CD14-positive monocyte (primary cell): ENCODE data around the gene VSIR. TPM values are rescaled to one million over a fixed set of nuclear protein-coding genes. Genes with fewer than 3 reads are reported as not detected.

Experiments used
- DNase-seq, 3 donors: peaks; one replicate each; pipeline ENCODE4 v3.0.0-alpha.2; 2011 to 2022
- H2AFZ ChIP-seq: 2 replicates; pipeline ENCODE4 v1.6.0; 2012; ENCODE audit warnings: mild to moderate bottlenecking, low read depth, low read length, inconsistent platforms; ENCODE audit not compliant: insufficient read depth, poor library complexity, severe bottlenecking
- H3K27ac ChIP-seq, 2 donors: 1 replicate in 1 of 2; 2 replicates in 1 of 2; pipeline ENCODE4 v1.5.1; 2012 to 2013; ENCODE audit warnings: low read length in 2 of 2, control low read depth in 1 of 2, inconsistent platforms in 1 of 2, low read depth in 1 of 2, mild to moderate bottlenecking in 1 of 2
- H3K27me3 ChIP-seq, 2 donors: one replicate each; pipeline versions ENCODE4 v1.6.0 to v1.6.1; 2011 to 2013; ENCODE audit warnings: low read length in 2 of 2; ENCODE audit not compliant: control insufficient read depth in 2 of 2, insufficient read depth in 2 of 2
- H3K36me3 ChIP-seq, 2 donors: replicated peaks in 1 of 2; 1 replicate in 1 of 2; 2 replicates in 1 of 2; pipeline versions ENCODE4 v1.5.1 to v1.6.1; 2012 to 2013; ENCODE audit warnings: low read length in 2 of 2, control low read depth in 1 of 2, inconsistent platforms in 1 of 2, mild to moderate bottlenecking in 1 of 2; ENCODE audit not compliant: insufficient read depth in 2 of 2, control insufficient read depth in 1 of 2
- H3K4me1 ChIP-seq, 2 donors: 1 replicate in 1 of 2; 2 replicates in 1 of 2; pipeline versions ENCODE4 v1.5.1 to v1.6.1; 2012 to 2013; ENCODE audit warnings: low read length in 2 of 2, control low read depth in 1 of 2, inconsistent platforms in 1 of 2, mild to moderate bottlenecking in 1 of 2, moderate library complexity in 1 of 2; ENCODE audit not compliant: insufficient read depth in 2 of 2, control insufficient read depth in 1 of 2
- H3K4me2 ChIP-seq: replicated peaks from 2 replicates; pipeline ENCODE3; 2012; ENCODE audit warnings: low read length, moderate library complexity, mild to moderate bottlenecking; ENCODE audit not compliant: poor library complexity, severe bottlenecking; ENCODE audit errors: extremely low read depth
- H3K4me3 ChIP-seq, 3 experiments: fragments of 200-600 bp in 1 of 3; sonication (generic) in 1 of 3; replicated peaks in 1 of 3; 1 replicate in 2 of 3; 2 replicates in 1 of 3; pipeline ENCODE4 v1.5.1; 2011 to 2013; ENCODE audit warnings: low read length in 3 of 3, mild to moderate bottlenecking in 3 of 3, control low read depth in 2 of 3, low read depth in 2 of 3, inconsistent platforms in 1 of 3, moderate library complexity in 1 of 3
- H3K79me2 ChIP-seq: 2 replicates; pipeline ENCODE4 v1.6.0; 2012; ENCODE audit warnings: mild to moderate bottlenecking, control low read depth, inconsistent platforms, low read length, moderate library complexity; ENCODE audit not compliant: insufficient read depth
- H3K9ac ChIP-seq: 2 replicates; pipeline ENCODE4 v1.6.0; 2017; ENCODE audit warnings: low read length, mild to moderate bottlenecking; ENCODE audit not compliant: insufficient read depth, poor library complexity, severe bottlenecking
- H3K9me3 ChIP-seq, 2 donors: replicated peaks in 1 of 2; 1 replicate in 1 of 2; 2 replicates in 1 of 2; pipeline versions ENCODE4 v1.5.1 to v1.6.1; 2012 to 2013; ENCODE audit warnings: low read length in 2 of 2, control low read depth in 1 of 2; ENCODE audit not compliant: control insufficient read depth in 1 of 2, insufficient read depth in 1 of 2
- H4K20me1 ChIP-seq: 2 replicates; pipeline ENCODE4 v1.6.0; 2012; ENCODE audit warnings: mild to moderate bottlenecking, low read length, control low read depth, moderate library complexity; ENCODE audit not compliant: insufficient read depth
- H3K27ac Mint-ChIP-seq, 7 donors: one replicate each; pipeline ENCODE4 v1.8.0; 2020; ENCODE audit warnings: mild to moderate bottlenecking in 7 of 7, mixed read lengths in 7 of 7, moderate library complexity in 6 of 7, inconsistent platforms in 2 of 7
- H3K27me3 Mint-ChIP-seq, 3 donors: one replicate each; pipeline ENCODE4 v1.8.0; 2021 to 2022; ENCODE audit warnings: low read depth in 3 of 3, mild to moderate bottlenecking in 3 of 3, mixed read lengths in 3 of 3, moderate library complexity in 3 of 3, inconsistent platforms in 1 of 3
- H3K36me3 Mint-ChIP-seq, 2 donors: one replicate each; pipeline ENCODE4 v1.8.0; 2020; ENCODE audit warnings: mixed read lengths in 2 of 2, inconsistent platforms in 1 of 2, mild to moderate bottlenecking in 1 of 2
- H3K4me1 Mint-ChIP-seq: one replicate; pipeline ENCODE4 v1.8.0; 2020; ENCODE audit warnings: mild to moderate bottlenecking, mixed read lengths
- H3K4me3 Mint-ChIP-seq, 2 donors: one replicate each; pipeline ENCODE4 v1.8.0; 2020; ENCODE audit warnings: mild to moderate bottlenecking in 2 of 2, mixed read lengths in 2 of 2, moderate library complexity in 1 of 2
- H3K9me3 Mint-ChIP-seq, 7 donors: one replicate each; pipeline ENCODE4 v1.8.0; 2020 to 2022; ENCODE audit warnings: mixed read lengths in 7 of 7, mild to moderate bottlenecking in 6 of 7, moderate library complexity in 6 of 7, inconsistent platforms in 2 of 7
- WGBS: methylation state at CpG from one replicate; pipeline ENCODE4 v1.1.5; 2013; ENCODE audit warnings: missing lambda C conversion rate; ENCODE audit not compliant: insufficient coverage; 5-methylcytosine and 5-hydroxymethylcytosine counted together
- intact Hi-C, 2 donors: fragments of 100-400 bp; cut with micrococcal nuclease; formaldehyde crosslinking; loops; one replicate each; pipeline versions ENCODE4 v1.15.0 to v1.15.1; 2023
- polyA plus RNA-seq, 3 donors: library from polyadenylated mRNA; depleted of rRNA in 1 of 3; unstranded in 2 of 3; stranded (reverse) in 1 of 3; fragments of 300-500 nt in 2 of 3; fragments of >200 nt in 1 of 3; fragmentation: Illumina TruSeq in 2 of 3; gene quantifications; 1 replicate in 2 of 3; 2 replicates in 1 of 3; pipeline ENCODE4 v1.2.3, GENCODE V29; 2012 to 2021
- TF ChIP-seq, protein P1 (sequence below): fragments of 200-600 bp; IDR thresholded peaks from one replicate; pipeline ENCODE4 v1.8.0; 2022; ENCODE audit warnings: antibody characterized with exemption, mild to moderate bottlenecking

Gene VSIR
- polyA plus RNA-seq, 3 donors, result 635 to 1,133 (median 801) TPM

DNA sequence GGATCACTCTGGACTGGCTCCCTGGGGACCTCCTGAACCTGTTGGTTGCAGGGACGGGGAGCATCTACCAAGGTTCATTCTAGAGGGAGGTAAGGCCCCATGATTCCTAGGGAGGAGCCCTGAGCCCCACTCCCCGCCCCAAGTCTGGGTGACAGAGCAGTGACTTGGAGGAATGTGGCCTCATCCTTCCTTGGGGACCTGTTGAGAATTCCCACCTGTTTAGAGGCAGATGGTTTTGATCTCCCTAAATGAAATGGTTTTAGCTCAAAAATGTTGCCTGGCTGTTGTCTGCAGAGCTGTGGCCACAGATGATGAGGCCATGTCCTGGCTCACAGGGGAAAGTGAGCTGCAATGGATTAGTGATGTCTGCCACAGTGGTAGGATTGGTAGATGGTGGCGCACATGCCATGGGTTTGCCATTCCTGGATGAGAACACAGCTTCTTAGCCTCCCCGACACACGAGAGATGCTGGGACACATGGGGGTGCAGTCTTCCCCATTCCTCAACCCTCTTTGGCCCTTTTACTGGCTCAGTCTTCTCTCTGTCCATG lies 66.0 kb downstream of the VSIR start:
- H3K4me3 Mint-ChIP-seq, result no peak overlapping the region
- peak overlapping the region in 1 of 7 donors; percentile 42 for H3K27ac Mint-ChIP-seq
- Histone ChIP-seq H3K36me3 (no peaks in the 10 kb centered on the region), H3K9me3 (no peaks in the 10 kb centered on the region), H3K4me2 (no peak overlapping the region), H3K27ac (no peak overlapping the region), H2AFZ (no peak overlapping the region), H4K20me1 (no peaks in the 10 kb centered on the region), H3K27me3 (no peaks in the 10 kb centered on the region), H3K79me2 (no peaks in the 10 kb centered on the region), H3K4me3 (no peak overlapping the region), H3K4me1 (peaks cover 48 to 58% of the 10 kb centered on the region in 2 donors), H3K9ac (no peak overlapping the region)
- WGBS, result 100% methylated on average over 4 of the region's 5 CpGs
- intact Hi-C loops, result loop anchor here in 1 of 2 donors (5.0 kb wide), 1 partner anchor 315 kb away; no protein-coding TSS in a partner anchor
- no peak for DNase-seq
- H3K4me1 Mint-ChIP-seq, result peaks cover 60% of the 10 kb centered on the region
- peaks cover 0 to 1% (median 0%) of the 10 kb centered on the region in 3 donors for H3K27me3 Mint-ChIP-seq
- TF ChIP-seq, protein P1, sequence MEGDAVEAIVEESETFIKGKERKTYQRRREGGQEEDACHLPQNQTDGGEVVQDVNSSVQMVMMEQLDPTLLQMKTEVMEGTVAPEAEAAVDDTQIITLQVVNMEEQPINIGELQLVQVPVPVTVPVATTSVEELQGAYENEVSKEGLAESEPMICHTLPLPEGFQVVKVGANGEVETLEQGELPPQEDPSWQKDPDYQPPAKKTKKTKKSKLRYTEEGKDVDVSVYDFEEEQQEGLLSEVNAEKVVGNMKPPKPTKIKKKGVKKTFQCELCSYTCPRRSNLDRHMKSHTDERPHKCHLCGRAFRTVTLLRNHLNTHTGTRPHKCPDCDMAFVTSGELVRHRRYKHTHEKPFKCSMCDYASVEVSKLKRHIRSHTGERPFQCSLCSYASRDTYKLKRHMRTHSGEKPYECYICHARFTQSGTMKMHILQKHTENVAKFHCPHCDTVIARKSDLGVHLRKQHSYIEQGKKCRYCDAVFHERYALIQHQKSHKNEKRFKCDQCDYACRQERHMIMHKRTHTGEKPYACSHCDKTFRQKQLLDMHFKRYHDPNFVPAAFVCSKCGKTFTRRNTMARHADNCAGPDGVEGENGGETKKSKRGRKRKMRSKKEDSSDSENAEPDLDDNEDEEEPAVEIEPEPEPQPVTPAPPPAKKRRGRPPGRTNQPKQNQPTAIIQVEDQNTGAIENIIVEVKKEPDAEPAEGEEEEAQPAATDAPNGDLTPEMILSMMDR, result no peak
- peaks cover 16 to 23% of the 10 kb centered on the region in 2 donors for H3K36me3 Mint-ChIP-seq
- peaks cover 0 to 2% (median 0%) of the 10 kb centered on the region in 7 donors for H3K9me3 Mint-ChIP-seq

DNA sequence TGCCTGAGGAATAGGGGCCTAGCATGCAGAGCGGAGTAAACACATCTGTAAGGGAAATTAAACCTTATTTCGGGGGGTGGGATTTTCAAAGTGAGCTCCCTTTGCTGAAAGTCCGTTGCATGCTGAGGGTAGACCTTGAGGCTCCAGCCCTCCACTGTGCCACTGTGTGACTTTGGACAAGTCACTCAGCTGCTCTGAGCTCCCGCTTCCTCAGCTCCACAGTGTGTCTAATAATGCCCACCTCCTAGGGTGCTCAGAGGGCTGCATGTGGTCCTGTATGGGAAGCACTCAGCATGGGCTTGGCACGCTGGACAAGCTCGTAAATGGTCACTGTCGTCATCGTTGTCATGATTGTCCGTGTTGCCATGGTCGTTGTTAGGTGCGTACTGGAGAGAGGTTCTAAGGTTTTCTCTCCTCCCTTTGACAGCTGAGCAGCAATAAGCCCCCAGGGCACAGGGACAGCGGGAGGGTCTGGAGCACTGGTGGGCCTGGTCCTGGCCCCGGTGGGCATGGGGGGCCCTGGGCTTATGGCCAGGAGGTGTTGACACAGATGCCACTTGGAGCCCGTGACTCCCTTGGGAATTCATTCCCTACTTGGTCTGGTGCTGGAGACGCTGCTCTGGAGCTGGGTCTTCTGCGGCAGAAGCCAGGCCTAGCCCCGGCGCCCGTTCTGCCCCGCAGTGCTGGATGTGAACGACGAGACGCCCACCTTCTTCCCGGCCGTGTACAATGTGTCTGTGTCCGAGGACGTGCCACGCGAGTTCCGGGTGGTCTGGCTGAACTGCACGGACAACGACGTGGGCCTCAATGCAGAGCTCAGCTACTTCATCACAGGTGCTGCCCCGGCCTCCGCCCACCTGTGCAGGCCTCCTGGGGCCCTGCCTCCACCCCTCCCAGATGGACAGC lies 66.9 kb downstream of the VSIR start:
- Mint-ChIP-seq H3K27ac (no peak overlapping the region), H3K9me3 (peaks cover 0 to 2% (median 0%) of the 10 kb centered on the region in 7 donors), H3K27me3 (peaks cover 0 to 1% (median 0%) of the 10 kb centered on the region in 3 donors), H3K4me1 (peaks cover 60% of the 10 kb centered on the region), H3K4me3 (no peak overlapping the region), H3K36me3 (peaks cover 20 to 24% of the 10 kb centered on the region in 2 donors)
- no peak overlapping the region for H3K4me3 ChIP-seq
- TF ChIP-seq, protein P1, result no peak
- H3K9me3 ChIP-seq, result no peaks in the 10 kb centered on the region
- H3K36me3 ChIP-seq, result no peaks in the 10 kb centered on the region
- no peak overlapping the region for H3K4me2 ChIP-seq
- no peak overlapping the region for H3K27ac ChIP-seq
- no peaks in the 10 kb centered on the region for H3K27me3 ChIP-seq
- intact Hi-C loops, result loop anchor here in 1 of 2 donors (5.0 kb wide), 1 partner anchor 314 kb away; no protein-coding TSS in a partner anchor
- H3K4me1 ChIP-seq, result peaks cover 50 to 58% of the 10 kb centered on the region in 2 donors
- no peaks in the 10 kb centered on the region for H4K20me1 ChIP-seq
- 98% methylated on average over 28 of the region's 35 CpGs for WGBS
- DNase-seq, result no peak
- H2AFZ ChIP-seq, result no peak overlapping the region
- no peak overlapping the region for H3K9ac ChIP-seq
- H3K79me2 ChIP-seq, result no peaks in the 10 kb centered on the region
